NCI-H510A (cell line): ENCODE measurements around the gene INSL3.
A peak's percentile ranks its signal among the peaks of the same experiment; 100 is the strongest.
"Not testable (repeated sequence)": the region's sequence is repeated elsewhere in the genome, so short reads cannot be mapped to it uniquely, and the experiment has no call there.

Source experiments
- DNase-seq: peaks from one replicate; lab custom pipeline; 2025; lab: John Stamatoyannopoulos, UW

The INSL3 gene

GRCh38 chr19:17812099-17812498 is 9.2 kb downstream of the INSL3 start:
- DNase-seq = no peak

- no peak for DNase-seq
Observed at GRCh38 chr19:17811681-17812080, 9.6 kb downstream of the INSL3 start.

GRCh38 chr19:17811103-17811502 is 10.2 kb downstream of the INSL3 start:
- no peak for DNase-seq

GRCh38 chr19:17807731-17808316 is 13.5 kb downstream of the INSL3 start:
- no peak for DNase-seq

- DNase-seq = no peak
Observed at GRCh38 chr19:17806945-17807344, 14.4 kb downstream of the INSL3 start.

- DNase-seq = no peak
Observed at GRCh38 chr19:17805427-17805826, 15.9 kb downstream of the INSL3 start.

- no peak for DNase-seq
Observed at GRCh38 chr19:17803264-17803896, 17.9 kb downstream of the INSL3 start.

GRCh38 chr19:17802137-17802858 is 19.0 kb downstream of the INSL3 start:
- DNase-seq = no peak

- DNase-seq = not testable (repeated sequence)
Observed at GRCh38 chr19:17798599-17798998, 22.7 kb downstream of the INSL3 start.

GRCh38 chr19:17797424-17798201 is 23.7 kb downstream of the INSL3 start:
- no peak for DNase-seq

- no peak for DNase-seq
Observed at GRCh38 chr19:17796838-17797423, 24.4 kb downstream of the INSL3 start.

GRCh38 chr19:17796013-17796837 is 25.1 kb downstream of the INSL3 start:
- DNase-seq = no peak

GRCh38 chr19:17795495-17795856 is 25.8 kb downstream of the INSL3 start:
- no peak for DNase-seq

GRCh38 chr19:17794731-17795494 is 26.4 kb downstream of the INSL3 start, which contains the start of gene B3GNT3:
B3GNT3 (plus strand) TSS chr19:17795138; CDS start chr19:17807808, 12,670 bp downstream.
- DNase-seq = peak; percentile 78

GRCh38 chr19:17794412-17794730 is 26.9 kb downstream of the INSL3 start:
- DNase-seq = no peak

GRCh38 chr19:17790059-17790780 is 31.1 kb downstream of the INSL3 start:
- DNase-seq = no peak

- DNase-seq = no peak
Observed at GRCh38 chr19:17788632-17789031, 32.7 kb downstream of the INSL3 start.

- no peak for DNase-seq
Observed at GRCh38 chr19:17787274-17787913, 33.9 kb downstream of the INSL3 start.

- DNase-seq = peak; percentile 27
Observed at GRCh38 chr19:17784201-17785008, 36.9 kb downstream of the INSL3 start.
